ENCODE data around the gene CPS1.

The CPS1 gene

DNA sequence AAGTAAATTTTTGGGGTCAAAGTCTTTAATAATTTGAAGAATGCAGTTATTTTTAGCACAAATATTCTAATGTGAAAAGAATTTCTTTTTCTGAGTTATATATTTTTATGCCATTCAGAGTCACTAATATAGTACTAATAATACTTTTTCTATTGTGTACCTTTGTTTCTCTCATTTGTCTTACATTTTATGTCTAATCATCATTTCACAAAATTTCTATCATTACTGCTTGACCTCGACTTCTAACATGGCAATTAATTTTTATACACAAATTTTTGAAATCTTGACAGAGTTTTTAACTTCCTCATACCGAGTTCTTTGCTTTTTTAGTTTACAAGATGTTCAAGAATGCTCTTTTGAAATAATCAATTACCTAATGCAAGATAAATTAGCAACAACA is 8.4 kb upstream of the CPS1 start:
- DNase-seq: no peak

DNA sequence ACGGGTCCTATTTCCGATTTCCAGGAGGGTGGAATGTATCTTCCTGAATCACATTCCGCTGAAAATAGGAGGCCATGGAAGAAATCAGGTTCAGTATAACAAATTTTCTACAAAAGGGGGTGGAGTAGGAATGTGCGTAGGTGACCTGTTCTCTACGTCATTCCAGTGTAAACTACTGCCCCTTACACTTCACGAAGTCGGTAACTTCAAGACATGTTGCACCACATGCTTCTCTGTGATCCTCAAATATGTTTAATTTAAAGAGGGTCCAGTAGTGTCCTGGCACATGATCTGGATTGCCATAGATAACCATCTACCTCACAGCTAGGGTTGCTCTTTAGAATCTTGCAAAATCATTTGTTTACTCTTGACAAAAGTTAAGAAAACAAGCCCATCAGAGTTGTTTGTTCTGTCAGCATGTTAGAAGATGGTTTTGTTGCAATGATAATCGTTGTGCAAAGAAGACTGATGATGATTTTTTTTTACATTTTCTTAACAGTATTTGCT is 7.5 kb upstream of the CPS1 start:
- no peak for DNase-seq

DNA sequence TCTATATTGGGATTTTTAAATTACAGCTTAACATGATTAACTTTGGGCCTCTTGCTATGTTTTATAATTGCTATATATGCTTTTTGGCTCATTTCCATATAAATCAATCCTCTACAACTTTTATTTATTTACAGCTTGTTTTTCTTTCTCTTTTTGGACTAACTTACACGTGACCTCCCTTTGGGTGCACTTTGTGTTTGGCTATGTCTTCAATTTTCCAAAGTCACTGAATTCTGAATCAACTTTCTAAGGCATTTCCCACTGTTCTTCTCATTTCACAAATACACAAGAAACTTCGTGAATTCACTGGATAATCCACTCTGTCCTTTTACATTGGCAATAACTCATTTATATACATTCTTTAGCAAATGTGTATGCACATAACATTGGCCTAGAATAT is 5.4 kb upstream of the CPS1 start:
- DNase-seq: no peak

DNA sequence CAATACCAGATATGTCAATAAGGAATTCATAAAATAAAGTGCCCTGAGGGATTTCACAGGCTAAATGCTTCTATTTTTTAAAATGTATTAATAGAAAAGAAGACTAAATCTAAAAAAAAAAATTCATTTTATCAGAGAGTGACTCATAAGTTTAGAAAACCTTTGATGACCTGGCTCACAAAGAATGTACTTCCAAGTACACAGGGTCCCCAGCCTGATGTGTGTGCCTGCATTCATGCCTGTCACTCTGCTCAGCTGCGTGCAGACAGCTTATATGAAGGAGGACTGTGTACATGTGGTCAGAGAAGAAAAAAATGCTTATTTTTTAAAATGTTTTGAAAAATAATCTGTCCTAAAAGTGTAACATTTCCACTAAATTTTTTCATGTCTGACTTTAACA is 3.0 kb upstream of the CPS1 start:
- no peak for DNase-seq

DNA sequence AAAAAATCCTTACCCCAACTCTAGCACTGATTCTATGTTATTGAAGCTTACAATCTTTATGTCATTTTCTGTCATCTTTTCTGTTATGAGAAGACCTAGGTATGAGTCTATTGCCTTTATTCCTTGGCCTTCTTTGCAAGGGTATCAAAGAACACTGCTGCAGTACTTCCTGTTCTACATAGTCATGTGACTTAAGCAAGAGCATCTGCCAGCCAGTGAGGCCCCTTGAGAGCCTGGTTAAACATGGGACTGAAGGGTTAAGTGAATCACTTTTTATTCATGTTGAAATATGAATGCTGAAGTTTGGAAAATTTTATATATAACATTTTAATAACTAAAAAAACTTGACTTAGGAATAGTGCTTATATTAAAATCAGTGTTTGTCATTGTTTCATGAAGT is 844 bp upstream of the CPS1 start:
- no peak for DNase-seq

DNA sequence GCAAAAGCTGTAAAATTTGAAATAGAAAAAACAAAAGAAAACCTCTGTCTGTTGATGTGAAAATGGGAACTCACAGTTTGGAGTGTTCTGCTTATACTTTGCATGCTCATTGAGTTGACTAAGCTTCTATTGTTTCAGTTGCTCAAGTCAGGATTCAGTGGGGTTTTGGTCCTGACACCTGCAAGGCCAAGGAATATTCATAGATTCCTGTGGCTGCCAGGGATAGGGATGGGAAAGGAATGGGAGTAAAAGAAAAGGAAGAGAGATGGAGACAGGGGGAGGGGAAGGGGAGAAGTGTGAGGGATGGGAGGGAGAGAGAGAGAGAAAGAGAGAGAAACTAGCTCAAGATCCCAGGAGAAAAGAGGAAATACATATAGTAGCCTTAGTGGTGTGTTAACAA is 1.3 kb downstream of the CPS1 start:
- no peak for DNase-seq

DNA sequence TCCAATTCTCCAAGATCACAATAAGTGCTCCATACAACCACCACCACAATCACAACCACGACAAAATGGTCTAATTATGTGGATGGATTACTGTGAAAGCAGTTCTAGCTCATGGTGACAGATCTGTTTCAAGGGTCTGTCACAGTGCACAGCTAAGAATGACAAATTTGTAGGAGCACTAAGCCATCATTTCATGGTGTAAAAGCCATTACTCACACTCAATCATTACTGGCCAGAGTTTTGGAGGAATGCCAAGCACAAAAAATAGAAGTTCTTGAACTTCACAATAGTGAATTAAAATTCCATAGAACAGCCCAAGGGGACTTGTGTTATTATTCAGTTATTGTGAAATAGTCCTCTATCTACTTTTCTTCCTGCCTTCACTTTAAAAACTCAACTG is 2.3 kb downstream of the CPS1 start:
- no peak for DNase-seq

DNA sequence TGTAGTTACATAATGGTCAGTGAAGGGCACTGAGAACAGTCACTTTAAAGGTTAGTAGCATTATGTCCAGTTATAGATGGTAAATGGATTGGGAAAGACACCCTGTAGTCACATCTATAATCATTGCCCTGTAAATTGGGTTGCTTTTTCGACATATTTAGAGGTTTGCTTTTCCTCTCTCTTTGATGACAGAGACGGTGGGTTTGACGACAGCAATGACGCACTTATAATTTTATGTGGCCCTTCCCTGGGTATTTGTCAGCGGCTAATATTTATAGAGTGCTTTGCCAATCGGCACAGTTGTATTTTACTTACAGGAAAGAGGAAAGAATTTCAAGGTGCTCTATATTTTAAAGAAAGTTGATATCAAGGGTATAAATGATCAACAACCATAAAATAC is 2.8 kb downstream of the CPS1 start:
- DNase-seq: no peak

DNA sequence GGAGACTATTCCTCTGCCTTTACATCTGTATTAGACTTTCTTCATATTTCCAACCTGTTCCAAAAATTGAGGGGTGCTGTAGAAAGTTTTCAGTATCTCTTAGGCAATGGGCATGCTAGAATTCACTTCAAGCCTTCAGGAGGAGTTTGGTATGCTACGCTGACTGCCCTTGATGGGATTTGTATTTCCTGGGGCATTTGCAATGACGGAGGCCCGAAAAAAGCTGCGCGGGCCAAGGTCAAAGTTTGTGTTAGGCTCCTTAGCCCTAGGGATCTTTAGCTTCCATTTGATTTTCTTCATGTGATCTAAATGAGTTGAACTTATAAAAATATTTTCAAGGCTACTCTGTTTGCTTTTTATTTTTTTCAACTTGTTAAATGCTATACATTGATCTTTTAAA is 5.1 kb downstream of the CPS1 start:
- DNase-seq: no peak

DNA sequence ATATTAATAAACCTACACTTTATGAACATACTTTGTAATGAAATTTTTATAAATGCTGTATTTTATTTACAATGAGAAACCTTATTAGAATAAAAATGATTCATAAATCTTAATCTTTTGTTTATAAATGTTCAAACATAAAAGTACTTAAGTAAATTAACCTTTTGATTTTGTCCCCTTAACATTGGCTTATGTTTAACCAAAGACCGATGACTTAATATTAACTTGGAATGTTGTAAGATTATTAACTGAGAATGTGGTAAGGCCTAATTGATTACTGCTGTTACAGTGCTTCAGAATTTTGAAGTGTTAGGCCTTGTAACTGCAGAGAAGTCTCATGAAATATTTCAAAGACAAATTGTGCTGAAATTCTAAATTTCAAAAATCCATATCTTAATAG is 5.7 kb downstream of the CPS1 start:
- no peak for DNase-seq

DNA sequence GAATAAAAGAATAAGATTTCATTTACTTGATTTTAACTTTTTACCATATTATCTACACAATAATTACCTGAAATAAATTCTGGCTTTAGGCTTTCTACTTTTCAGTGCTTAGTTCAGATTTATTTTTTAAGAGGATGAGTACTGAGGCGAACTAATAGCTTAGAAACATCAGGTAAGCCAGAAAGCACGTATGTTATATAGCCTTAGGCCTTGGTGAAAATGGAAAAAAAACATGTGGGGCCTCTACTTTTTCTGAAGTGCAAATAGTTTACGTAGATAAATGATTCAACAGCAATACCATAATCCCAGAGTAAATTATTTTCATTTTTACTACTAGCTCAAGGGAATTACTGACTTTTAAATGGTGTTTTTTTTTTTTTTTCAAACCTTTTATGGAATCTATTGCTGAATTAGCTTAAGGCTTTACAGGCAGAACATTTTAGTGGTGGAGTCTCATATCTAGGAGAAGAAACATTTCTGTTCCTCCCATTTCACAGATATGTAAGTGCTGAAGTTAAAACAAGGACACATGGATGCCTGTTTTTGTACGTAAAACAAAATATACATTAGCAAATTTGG is 6.2 kb downstream of the CPS1 start:
- DNase-seq: no peak

DNA sequence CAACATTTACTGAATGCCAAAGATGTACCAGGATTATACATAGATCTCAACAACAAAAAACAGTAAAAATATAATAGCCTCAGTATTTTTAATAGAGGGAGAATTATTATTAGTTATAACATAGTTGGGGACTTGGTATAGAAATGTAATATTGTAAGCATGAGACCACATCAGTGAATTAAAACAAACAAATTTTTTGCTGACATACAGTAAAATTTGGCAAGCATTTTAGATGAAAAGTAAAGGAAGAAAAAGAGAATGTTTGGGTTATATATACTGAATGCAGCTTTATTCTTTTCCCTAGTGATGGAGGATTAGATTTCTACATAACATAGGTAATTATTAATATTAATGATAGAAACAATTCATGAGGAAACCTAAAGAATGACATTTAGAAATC is 10.9 kb downstream of the CPS1 start:
- no peak for DNase-seq

DNA sequence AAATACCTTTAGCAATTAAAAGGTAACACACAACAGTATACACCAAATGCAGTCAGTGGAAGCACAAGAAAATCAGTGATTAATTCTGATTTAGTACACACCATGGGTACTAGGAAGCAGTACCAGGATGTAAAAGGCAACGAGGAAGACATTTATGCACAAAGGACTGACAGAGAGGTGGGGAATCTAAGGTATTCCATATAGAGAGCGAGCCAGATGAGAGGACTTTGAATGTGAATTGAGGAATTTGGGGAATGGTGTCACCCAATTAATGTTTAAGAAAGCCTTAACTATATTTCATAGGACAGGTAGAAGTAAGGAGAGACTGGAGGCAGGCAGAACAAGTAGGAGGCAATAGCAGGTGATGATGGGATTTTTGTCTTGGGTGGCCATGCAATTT is 11.7 kb downstream of the CPS1 start:
- no peak for DNase-seq

DNA sequence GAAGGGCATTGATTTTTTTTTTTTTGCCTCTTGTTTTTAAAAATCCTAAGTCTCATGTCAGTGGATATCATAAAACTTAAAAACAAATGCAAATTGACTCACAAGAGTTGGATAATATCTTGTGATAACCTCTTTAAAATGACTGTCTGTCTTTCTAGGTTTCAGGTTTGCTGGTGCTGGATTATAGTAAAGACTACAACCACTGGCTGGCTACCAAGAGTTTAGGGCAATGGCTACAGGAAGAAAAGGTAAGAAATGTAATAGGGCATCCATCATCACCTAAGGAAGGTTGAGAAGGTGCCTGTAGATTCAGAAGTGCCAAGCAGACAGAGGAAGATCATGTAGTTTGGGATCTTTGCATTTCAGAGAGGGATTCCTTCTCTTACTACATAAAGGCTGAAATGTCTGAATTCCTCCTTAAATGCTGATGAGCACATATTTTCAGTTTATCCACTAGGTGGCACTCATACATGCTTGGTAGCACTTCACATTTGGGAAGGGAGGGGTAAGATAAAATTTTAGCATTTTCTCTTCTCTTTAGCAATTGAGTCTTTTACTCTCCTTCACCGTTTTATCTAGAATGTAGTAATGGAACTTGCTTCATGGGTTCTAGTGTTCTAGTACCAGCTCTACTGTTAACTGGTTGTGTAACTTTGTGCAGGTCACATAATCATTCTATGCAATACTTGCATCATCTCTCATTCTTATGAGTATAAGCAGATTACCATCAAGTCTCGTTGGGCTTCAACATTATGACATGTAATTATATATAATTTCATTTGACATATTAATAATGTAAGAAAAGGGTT is 21.1 kb downstream of the CPS1 start:
- no peak for DNase-seq

DNA sequence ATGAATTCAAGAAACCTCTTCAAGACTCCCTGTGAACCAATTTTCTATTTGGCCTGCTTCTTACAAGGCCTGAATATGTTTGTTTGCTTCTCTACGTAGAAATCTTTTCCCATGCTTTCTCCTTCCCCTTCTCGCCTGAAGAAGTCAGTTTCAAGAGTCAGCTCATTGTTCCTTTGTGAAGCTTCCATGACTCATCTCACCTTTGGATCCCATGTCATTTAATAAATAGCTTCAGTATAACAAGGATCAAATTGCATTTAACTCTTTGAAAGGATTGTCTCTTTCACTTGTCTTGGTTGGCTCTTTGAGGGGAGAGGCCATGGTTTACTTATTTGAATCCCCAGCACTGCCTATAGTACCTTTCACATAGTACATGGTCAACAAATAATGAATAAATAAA is 28.4 kb downstream of the CPS1 start:
- DNase-seq: no peak

DNA sequence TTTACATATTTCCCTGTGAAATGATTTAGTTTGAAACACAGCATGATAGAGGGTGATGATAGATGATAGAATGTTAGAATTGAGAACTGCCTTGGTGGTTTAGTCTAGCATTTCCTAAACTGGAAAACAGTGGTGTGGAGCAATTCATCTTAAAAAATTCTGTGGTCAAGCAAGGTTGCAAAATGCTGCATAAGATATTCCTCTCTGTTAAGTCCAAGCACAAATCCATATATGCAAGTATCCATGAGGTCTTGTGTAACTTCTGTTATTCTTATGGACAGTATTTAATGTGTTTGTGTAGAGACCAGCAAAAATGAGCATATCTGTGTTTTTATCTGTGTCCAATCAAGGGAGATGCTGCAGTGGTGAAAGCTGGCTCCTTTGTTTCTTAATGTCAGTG is 30.0 kb downstream of the CPS1 start:
- no peak for DNase-seq

DNA sequence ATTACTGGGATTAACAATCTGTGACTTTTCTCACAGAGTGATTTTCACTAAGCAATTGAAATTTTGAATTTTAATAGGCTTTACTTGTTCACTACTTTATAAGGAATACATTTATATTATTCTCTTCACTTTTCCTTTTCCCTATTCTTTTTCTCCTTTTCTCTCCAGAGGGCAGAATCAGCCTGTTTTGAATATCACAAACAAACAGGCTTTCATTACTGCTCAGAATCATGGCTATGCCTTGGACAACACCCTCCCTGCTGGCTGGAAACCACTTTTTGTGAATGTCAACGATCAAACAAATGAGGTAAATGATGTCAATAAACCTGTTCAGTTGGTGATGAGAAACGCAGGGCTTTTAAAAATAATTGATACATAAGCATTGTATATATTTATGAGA is 35.3 kb downstream of the CPS1 start:
- no peak for DNase-seq

DNA sequence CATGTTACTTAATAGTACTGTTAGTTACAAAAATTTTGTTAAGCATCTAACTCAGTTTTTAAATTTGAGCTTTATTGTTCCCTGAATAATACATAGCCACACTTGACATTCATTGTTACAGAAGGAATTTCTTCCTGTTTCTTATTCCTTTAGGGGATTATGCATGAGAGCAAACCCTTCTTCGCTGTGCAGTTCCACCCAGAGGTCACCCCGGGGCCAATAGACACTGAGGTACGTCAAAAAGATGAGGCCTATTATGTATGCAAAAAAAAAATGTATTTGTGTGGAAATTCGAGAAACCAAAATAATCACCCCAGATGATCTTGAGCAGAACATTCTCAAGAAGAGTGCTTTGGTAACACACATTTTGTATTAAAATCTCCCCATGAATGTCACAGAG is 36.3 kb downstream of the CPS1 start:
- no peak for DNase-seq

DNA sequence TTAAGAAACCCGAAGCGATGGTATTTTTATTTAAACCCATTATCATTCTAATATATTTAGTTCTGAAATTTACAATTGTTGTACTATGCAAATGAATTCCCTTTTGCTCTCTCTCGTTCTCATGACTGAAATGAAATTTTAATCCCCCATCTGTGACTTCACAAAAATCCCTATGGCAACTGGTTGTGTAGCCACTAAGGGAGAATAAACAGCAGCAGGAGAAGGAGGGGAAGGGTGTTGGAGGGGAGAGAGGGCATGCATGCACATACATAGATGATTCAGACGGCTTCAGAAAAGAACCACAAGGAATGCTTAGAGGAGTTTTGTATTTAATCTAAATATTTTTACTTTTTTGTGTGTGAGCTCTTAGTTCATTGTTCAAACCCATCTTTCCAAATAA is 36.8 kb downstream of the CPS1 start:
- DNase-seq: no peak

DNA sequence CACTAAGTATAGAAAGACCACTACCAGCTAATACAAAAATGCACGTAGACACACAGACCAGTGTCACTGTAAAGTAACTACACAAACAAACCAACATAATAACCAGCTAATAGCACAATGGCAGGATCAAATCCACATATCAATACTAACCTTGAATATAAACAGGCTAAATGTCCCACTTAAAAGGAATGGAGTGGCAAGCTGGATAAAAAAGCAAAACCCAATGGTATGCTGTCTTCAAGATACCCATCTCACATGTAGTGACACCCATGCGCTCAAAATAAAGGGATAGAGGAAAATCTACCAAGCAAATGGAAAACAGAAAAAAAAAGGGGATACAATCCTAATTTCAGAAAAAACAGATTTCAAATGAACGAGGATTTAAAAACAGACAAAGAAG is 41.8 kb downstream of the CPS1 start:
- DNase-seq: no peak

DNA sequence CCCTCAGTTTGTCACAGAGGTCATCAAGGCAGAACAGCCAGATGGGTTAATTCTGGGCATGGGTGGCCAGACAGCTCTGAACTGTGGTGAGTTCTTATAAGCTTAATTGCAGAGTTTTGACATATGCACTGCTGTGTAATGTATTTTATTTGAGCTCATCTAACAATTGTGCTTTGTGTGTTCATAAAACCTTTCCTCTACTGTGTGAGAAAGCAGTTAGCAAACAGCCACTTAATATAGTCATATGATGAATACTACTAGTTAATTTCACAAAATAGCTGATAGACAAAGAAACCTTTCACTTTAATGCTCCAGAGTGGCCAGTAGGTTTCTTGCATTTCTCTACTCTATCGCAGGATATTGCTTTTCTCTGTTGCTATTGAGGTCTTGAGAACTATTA is 43.1 kb downstream of the CPS1 start:
- DNase-seq: no peak

DNA sequence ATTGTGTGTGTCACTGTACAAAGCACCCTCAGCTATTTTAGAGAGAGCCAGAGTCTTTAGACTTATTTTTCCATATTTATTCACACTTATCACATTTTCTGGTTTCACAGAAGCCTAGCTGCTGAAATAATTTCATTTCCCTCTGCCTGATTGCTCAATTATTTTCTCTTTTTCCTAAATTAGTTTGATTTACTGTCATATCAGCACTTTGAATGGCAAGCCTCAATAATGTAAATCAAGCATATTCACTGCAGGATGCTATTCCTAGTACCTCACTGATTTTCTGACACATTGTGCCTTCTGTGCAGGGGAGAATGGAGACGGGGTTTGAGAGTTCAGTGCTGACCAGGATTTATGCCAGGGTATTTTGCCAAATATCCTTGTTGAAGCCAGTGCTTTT is 48.3 kb downstream of the CPS1 start:
- DNase-seq: no peak

DNA sequence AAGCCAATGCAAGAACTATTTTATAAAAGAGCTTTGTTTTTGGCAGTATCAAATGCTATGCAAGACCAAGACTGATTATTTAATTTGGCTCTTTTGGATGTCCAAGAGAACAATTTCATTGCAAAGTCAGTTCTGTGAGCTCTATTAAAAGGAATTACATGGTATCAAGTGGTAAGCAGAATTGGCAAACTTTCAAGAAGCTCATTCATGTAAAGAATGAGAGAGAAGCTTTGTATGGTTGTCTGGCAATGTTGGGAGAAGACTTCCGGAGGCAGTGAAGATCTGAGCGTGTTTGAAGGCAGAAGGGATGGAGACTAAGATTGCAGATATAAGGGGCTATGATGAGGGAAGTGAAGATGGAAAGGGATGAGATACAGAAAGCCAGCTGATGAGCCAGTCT is 49.6 kb downstream of the CPS1 start:
- no peak for DNase-seq

DNA sequence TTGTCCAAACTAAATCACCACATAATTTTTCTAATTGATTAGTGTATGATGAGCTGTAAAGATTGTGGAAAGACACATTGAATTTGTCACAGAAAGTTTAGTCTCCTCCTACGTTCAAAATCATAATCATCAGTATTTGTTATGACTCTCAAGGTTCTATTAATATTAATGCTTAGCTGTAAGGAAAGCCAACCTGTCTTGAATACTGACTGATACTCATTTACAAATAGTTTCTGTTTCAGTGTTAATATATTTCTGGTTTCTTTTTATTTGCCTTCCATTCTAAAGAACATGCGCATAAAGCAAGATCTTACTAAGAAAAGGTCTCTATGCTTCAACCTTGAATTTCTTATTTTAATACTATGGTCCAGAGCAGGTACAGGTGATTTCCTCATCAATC is 55.1 kb downstream of the CPS1 start:
- DNase-seq: no peak

DNA sequence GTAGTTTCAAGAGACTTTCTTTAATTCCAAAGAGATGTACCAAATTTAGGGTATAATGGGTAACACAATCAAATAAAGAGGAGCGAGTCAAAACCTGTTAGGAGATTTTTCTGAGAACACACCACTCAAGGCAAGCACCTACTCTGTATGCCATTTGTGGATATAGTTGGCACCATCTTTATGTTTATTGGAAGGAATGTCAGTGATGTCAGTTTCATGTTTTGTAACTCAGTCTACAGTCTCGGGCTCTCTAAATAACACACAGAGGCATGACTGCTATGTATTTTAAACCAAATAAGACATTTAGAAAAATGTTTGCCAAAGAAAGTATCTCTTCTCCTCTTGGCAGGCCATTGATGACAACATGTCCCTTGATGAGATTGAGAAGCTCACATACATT is 59.7 kb downstream of the CPS1 start:
- no peak for DNase-seq
